Mucosa of descending colon (tissue), 3 donors: ENCODE results near the gene CPO. TPM values are rescaled to one million over a fixed set of nuclear protein-coding genes. Genes with fewer than 3 reads are reported as not detected.

Source experiments
- ATAC-seq: fragments of 200-7000 bp; cut with Tn5 transposase; one replicate; pipeline ENCODE4 v1.9.1; 2020; ENCODE audit warnings: mild to moderate bottlenecking, moderate library complexity
- DNase-seq, 3 donors: peaks; one replicate each; pipeline ENCODE4 v3.0.0-alpha.2; 2020
- H3K36me3 ChIP-seq: fragments of 200-600 bp; one replicate; pipeline ENCODE4 v1.8.0; 2021; ENCODE audit warnings: low read depth, mild to moderate bottlenecking
- H3K4me1 ChIP-seq: fragments of 200-600 bp; one replicate; pipeline ENCODE4 v1.8.0; 2021; ENCODE audit warnings: low read depth, mild to moderate bottlenecking
- H3K4me3 ChIP-seq: fragments of 200-600 bp; one replicate; pipeline ENCODE4 v1.8.0; 2021; ENCODE audit warnings: mild to moderate bottlenecking
- H3K9me3 ChIP-seq: fragments of 200-600 bp; one replicate; pipeline ENCODE4 v1.8.0; 2021; ENCODE audit warnings: mild to moderate bottlenecking
- intact Hi-C, 2 donors: fragments of 100-400 bp; cut with DNase I in 1 of 2; cut with micrococcal nuclease in 1 of 2; formaldehyde crosslinking; loops; one replicate each; pipeline versions ENCODE4 v1.11.0 to v1.11.1; 2022; cut with DNase I, micrococcal nuclease
- total RNA-seq, 3 donors: library from RNA; stranded (reverse); fragmentation: NEBNext Ultra II Directional in 2 of 3; extraction: Animal tissue kit (Norgen Biotek cat#: 25700) in 2 of 3; gene quantifications; one replicate each; pipeline versions ENCODE4 v1.2.1 to v1.2.4, GENCODE V29; 2021 to 2023
- TF ChIP-seq, protein P1 (sequence below): fragments of 200-600 bp; IDR thresholded peaks from one replicate; pipeline ENCODE4 v1.8.0; 2022; ENCODE audit warnings: antibody characterized with exemption, mild to moderate bottlenecking
- donor health status: DM: no; HTN: no; CAD: no; lungs with moderate emphysema.
- donor health status: DM: no; HTN: no; CAD: no.
- donor health status: DM: no; HTN: yes; CAD: no.

The CPO gene
- total RNA-seq, 3 donors from 2014 or later = 0.32 to 0.73 TPM; not detected in 1

DNA sequence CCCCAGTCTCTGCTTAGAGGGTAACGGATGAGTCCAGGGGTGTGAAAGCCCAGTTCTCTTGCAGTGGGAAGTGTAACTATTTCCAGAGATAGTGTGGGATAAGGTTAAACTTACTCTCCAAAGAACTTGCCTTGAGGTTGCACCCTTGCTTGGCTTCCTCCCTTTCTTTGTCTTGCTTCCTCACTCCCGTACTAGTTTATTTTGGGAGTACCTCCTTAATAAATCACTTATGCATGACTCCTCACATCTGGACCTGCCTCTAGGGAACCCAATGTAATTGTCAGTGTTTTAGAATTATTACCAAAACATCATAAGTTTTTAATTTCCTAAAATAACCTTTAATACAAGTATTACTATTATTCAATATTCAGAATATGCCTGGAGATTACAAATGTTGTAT, 35.2 kb downstream of the CPO start:
- no peaks in the 10 kb centered on the region for H3K4me1 ChIP-seq

DNA sequence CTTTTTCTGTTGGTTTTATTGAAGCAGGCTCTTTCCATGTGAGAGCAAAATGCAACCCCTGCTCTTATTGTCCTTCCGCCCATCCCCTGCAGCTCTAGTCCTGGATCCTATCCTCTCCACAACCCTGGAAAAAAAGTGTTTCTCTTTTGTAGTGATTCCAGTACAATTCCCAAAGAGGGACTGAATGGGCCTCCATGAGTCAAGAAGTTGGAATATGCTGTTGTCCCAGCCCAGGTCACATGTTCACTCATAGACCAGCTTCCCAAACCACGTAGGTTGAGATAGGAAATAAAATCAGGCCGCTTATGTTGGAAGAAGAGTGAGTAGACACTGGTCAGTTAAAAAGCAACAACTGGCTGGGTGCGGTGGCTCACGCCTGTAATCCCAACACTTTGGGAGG, 39.4 kb downstream of the CPO start:
- TF ChIP-seq, protein P1, sequence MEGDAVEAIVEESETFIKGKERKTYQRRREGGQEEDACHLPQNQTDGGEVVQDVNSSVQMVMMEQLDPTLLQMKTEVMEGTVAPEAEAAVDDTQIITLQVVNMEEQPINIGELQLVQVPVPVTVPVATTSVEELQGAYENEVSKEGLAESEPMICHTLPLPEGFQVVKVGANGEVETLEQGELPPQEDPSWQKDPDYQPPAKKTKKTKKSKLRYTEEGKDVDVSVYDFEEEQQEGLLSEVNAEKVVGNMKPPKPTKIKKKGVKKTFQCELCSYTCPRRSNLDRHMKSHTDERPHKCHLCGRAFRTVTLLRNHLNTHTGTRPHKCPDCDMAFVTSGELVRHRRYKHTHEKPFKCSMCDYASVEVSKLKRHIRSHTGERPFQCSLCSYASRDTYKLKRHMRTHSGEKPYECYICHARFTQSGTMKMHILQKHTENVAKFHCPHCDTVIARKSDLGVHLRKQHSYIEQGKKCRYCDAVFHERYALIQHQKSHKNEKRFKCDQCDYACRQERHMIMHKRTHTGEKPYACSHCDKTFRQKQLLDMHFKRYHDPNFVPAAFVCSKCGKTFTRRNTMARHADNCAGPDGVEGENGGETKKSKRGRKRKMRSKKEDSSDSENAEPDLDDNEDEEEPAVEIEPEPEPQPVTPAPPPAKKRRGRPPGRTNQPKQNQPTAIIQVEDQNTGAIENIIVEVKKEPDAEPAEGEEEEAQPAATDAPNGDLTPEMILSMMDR = no peak
- ATAC-seq (no peak), DNase-seq (no peak)
- intact Hi-C loops = no loop called here
- H3K9me3 ChIP-seq = no peaks in the 10 kb centered on the region
- no peaks in the 10 kb centered on the region for H3K4me1 ChIP-seq
- no peaks in the 10 kb centered on the region for H3K36me3 ChIP-seq
- H3K4me3 ChIP-seq = no peak overlapping the region

More for the DNA sequence above, 35.2 kb downstream of the CPO start:
- DNase-seq = no peak
- Histone ChIP-seq H3K9me3 (no peaks in the 10 kb centered on the region), H3K4me3 (no peak overlapping the region), H3K36me3 (no peaks in the 10 kb centered on the region)
- intact Hi-C loops = no loop called here
- TF ChIP-seq, protein P1 = no peak
- no peak for ATAC-seq

DNA sequence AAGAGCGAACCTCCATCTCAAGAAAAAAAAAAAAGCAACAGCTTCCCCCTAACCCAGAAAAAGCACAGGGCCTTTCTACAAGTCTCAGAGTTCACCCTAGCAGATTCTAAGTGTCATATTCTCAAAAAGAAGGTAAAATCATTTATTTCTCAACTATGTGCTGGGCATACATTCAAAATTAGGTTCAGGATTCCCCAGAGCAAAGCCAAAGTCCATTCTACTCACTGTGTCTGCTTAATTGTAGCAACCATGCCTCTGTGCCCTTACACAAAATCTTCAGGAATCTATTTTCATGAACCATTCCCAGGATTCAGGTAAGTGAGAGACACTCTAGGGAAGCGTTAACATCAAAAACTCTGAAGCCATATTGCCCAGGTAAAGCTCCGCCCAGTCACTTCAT, 40.0 kb downstream of the CPO start:
- TF ChIP-seq, protein P1 = no peak
- no peak overlapping the region for H3K4me3 ChIP-seq
- no peak for DNase-seq
- no peaks in the 10 kb centered on the region for H3K9me3 ChIP-seq
- no peaks in the 10 kb centered on the region for H3K36me3 ChIP-seq
- no peaks in the 10 kb centered on the region for H3K4me1 ChIP-seq
- intact Hi-C loops = no loop called here
- no peak for ATAC-seq

DNA sequence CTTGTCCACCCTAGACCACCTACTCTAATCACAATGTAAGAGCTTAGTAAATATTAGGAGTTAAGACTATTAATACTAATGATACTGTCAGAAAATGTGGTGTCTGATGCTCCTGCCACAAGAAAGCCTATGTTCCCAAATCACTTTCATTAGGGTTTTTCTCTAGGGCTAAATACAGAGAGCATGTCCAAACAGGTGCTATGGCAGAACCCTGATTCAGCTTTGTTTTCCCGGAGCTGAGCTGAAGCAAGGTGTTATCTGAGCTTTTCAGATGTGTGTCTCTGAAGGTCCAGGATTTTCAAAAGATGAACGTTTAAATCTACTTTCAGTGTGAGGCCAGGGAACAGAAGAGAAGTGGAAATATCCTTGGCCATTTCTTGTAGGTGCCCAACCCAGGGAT, 40.6 kb downstream of the CPO start:
- no peak for DNase-seq
- ATAC-seq = no peak
- intact Hi-C loops = loop anchor here in 1 of 2 donors (5.0 kb wide), 1 partner anchor 497 kb away; no protein-coding TSS in a partner anchor
- H3K4me1 ChIP-seq = no peaks in the 10 kb centered on the region
- H3K4me3 ChIP-seq = no peak overlapping the region
- H3K9me3 ChIP-seq = no peaks in the 10 kb centered on the region
- TF ChIP-seq, protein P1 = no peak
- H3K36me3 ChIP-seq = no peaks in the 10 kb centered on the region

DNA sequence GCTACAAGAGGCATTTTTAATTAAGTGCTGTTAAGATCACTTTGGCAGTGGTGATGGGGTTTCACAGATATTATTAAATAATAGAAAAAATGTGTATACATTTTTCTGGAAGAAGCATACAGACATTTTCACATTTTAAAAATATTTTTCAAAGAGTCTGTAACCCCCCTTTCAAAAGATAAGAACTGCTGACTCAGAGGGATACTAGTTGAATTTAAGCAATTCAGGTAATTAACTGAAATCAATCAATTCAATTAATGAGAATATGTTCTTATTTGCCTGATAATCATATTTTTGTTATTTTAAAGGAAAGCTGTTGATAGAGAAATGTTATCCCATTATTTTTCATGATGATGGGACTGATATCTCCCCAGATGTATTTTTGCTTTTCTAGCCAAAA, 41.1 kb downstream of the CPO start:
- no peak overlapping the region for H3K4me3 ChIP-seq
- TF ChIP-seq, protein P1 = no peak
- intact Hi-C loops = loop anchor here in 1 of 2 donors (5.0 kb wide), 1 partner anchor 497 kb away; no protein-coding TSS in a partner anchor
- no peaks in the 10 kb centered on the region for H3K36me3 ChIP-seq
- H3K4me1 ChIP-seq = no peaks in the 10 kb centered on the region
- no peak for ATAC-seq
- no peak for DNase-seq
- no peaks in the 10 kb centered on the region for H3K9me3 ChIP-seq
